Gastrocnemius medialis (tissue), 4 donors: ENCODE measurements around the gene OPCML. TPM values are rescaled to one million over a fixed set of nuclear protein-coding genes. Genes with fewer than 3 reads are reported as not detected.

Source experiments
- ATAC-seq, 2 donors: fragments of 150-250 bp; one replicate each; pipeline ENCODE4 v1.9.1; 2016
- DNase-seq, 2 donors: peaks; one replicate each; pipeline ENCODE4 v3.0.0-alpha.2; 2019
- H3K27ac ChIP-seq, 4 donors: fragments of 200-600 bp; sonication (generic); 1 replicate in 1 of 4; 2 replicates in 3 of 4; pipeline ENCODE4 v1.5.1; 2016 to 2018; ENCODE audit warnings: mild to moderate bottlenecking in 2 of 4, moderate library complexity in 1 of 4
- H3K27me3 ChIP-seq, 3 donors: fragments of 200-600 bp; sonication (generic) in 2 of 3; 1 replicate in 1 of 3; 2 replicates in 2 of 3; pipeline versions ENCODE4 v1.5.1 to v1.6.0; 2016 to 2019; ENCODE audit warnings: mild to moderate bottlenecking in 1 of 3, moderate library complexity in 1 of 3
- H3K36me3 ChIP-seq, 2 donors: fragments of 200-600 bp; sonication (generic) in 1 of 2; one replicate each; pipeline ENCODE4 v1.5.1; 2017 to 2018
- H3K4me1 ChIP-seq, 2 donors: fragments of 200-600 bp; sonication (generic) in 1 of 2; one replicate each; pipeline ENCODE4 v1.5.1; 2016 to 2017; ENCODE audit warnings: mild to moderate bottlenecking in 2 of 2
- H3K4me3 ChIP-seq, 4 donors: fragments of 200-600 bp; sonication (generic) in 3 of 4; 1 replicate in 1 of 4; 2 replicates in 3 of 4; pipeline ENCODE4 v1.5.1; 2016 to 2019; ENCODE audit warnings: mild to moderate bottlenecking in 2 of 4
- H3K9me3 ChIP-seq, 3 donors: fragments of 200-600 bp; sonication (generic) in 2 of 3; 1 replicate in 1 of 3; 2 replicates in 2 of 3; pipeline ENCODE4 v1.5.1; 2016 to 2019
- CTCF ChIP-seq, 5 experiments: fragments of 450-650 bp in 3 of 5; fragments of 200-600 bp in 2 of 5; sonication (generic) in 2 of 5; IDR thresholded peaks in 4 of 5; conservative IDR thresholded peaks in 1 of 5; 1 replicate in 4 of 5; 2 replicates in 1 of 5; pipeline ENCODE4 v1.5.1; 2016 to 2019; ENCODE audit warnings: antibody characterized with exemption in 5 of 5, mild to moderate bottlenecking in 3 of 5, moderate library complexity in 3 of 5
- POLR2A ChIP-seq, 2 donors: fragments of 450-650 bp; IDR thresholded peaks; one replicate each; pipeline ENCODE4 v1.6.1; 2017; ENCODE audit warnings: antibody characterized with exemption in 2 of 2, mild to moderate bottlenecking in 2 of 2, moderate library complexity in 2 of 2
- in situ Hi-C, 4 donors: fragments of 200-750 bp; cut with MboI; loops; one replicate each; pipeline versions ENCODE4 v1.15.0 to v1.8.0; 2017; ENCODE audit warnings: low sequenced_read_pairs in 4 of 4
- intact Hi-C: fragments of 100-400 bp; cut with DNase I; formaldehyde crosslinking; loops from one replicate; pipeline ENCODE4 v1.15.1; 2023; ENCODE audit warnings: low total_unique reads
- total RNA-seq, 4 donors: library from RNA; depleted of rRNA; stranded (reverse); fragments of >200 nt; gene quantifications; one replicate each; pipeline versions ENCODE4 v1.1.0 to v1.2.3, GENCODE V29; 2016

The OPCML gene
- total RNA-seq, 4 donors from 2014 or later, result not detected

- in situ Hi-C loops, result no loop called here
- TF ChIP-seq POLR2A (IDR thresholded peaks at IDR 0.05), result no peak
- no peak for TF ChIP-seq CTCF (IDR thresholded peaks at IDR 0.05 in 4 of 5, conservative IDR thresholded peaks at IDR 0.05 in 1 of 5)
- H3K27ac ChIP-seq, result no peak overlapping the region
- H3K4me3 ChIP-seq, result no peak overlapping the region
- DNase-seq (no peak), ATAC-seq (no peak)
- H3K9me3 ChIP-seq, result no peaks in the 10 kb centered on the region
- no peaks in the 10 kb centered on the region for H3K36me3 ChIP-seq
- intact Hi-C loops, result no loop called here
- no peaks in the 10 kb centered on the region for H3K4me1 ChIP-seq
- no peaks in the 10 kb centered on the region for H3K27me3 ChIP-seq
Observed at GRCh38 chr11:133012803-133013202, 519.5 kb downstream of the OPCML start.

GRCh38 chr11:133011604-133012003, 520.7 kb downstream of the OPCML start:
- no peaks in the 10 kb centered on the region for H3K36me3 ChIP-seq
- no peaks in the 10 kb centered on the region for H3K4me1 ChIP-seq
- H3K4me3 ChIP-seq, result no peak overlapping the region
- in situ Hi-C loops (no loop called here), intact Hi-C loops (no loop called here)
- TF ChIP-seq CTCF (IDR thresholded peaks at IDR 0.05 in 4 of 5, conservative IDR thresholded peaks at IDR 0.05 in 1 of 5) (no peak), POLR2A (IDR thresholded peaks at IDR 0.05) (no peak)
- H3K27ac ChIP-seq, result no peak overlapping the region
- H3K27me3 ChIP-seq, result no peaks in the 10 kb centered on the region
- DNase-seq, result no peak
- no peak for ATAC-seq
- no peaks in the 10 kb centered on the region for H3K9me3 ChIP-seq

GRCh38 chr11:133007027-133007584, 525.2 kb downstream of the OPCML start:
- intact Hi-C loops (no loop called here), in situ Hi-C loops (no loop called here)
- no peak overlapping the region for H3K27ac ChIP-seq
- no peak overlapping the region for H3K4me3 ChIP-seq
- H3K36me3 ChIP-seq, result no peaks in the 10 kb centered on the region
- no peaks in the 10 kb centered on the region for H3K9me3 ChIP-seq
- DNase-seq, result no peak
- no peak for TF ChIP-seq POLR2A (IDR thresholded peaks at IDR 0.05)
- TF ChIP-seq CTCF (IDR thresholded peaks at IDR 0.05 in 4 of 5, conservative IDR thresholded peaks at IDR 0.05 in 1 of 5), result no peak
- no peaks in the 10 kb centered on the region for H3K4me1 ChIP-seq
- no peaks in the 10 kb centered on the region for H3K27me3 ChIP-seq
- no peak for ATAC-seq

GRCh38 chr11:133004369-133004768, 527.9 kb downstream of the OPCML start:
- DNase-seq, result no peak
- intact Hi-C loops, result no loop called here

More at GRCh38 chr11:133004369-133004768, 527.9 kb downstream of the OPCML start:
- no peak for ATAC-seq
- Histone ChIP-seq H3K27me3 (no peaks in the 10 kb centered on the region), H3K4me3 (no peak overlapping the region), H3K4me1 (no peaks in the 10 kb centered on the region), H3K9me3 (no peaks in the 10 kb centered on the region), H3K36me3 (no peaks in the 10 kb centered on the region), H3K27ac (no peak overlapping the region)
- in situ Hi-C loops, result no loop called here
- TF ChIP-seq POLR2A (IDR thresholded peaks at IDR 0.05) (no peak), CTCF (IDR thresholded peaks at IDR 0.05 in 4 of 5, conservative IDR thresholded peaks at IDR 0.05 in 1 of 5) (no peak)
